Inferior parietal cortex (tissue), 1 donor: Measurements from ENCODE around the gene CERCAM.

Source experiments
- DNase-seq: peaks from one replicate; pipeline ENCODE4 v3.0.0-alpha.2; 2016; ENCODE audit errors: extremely low spot score

The CERCAM gene

DNA sequence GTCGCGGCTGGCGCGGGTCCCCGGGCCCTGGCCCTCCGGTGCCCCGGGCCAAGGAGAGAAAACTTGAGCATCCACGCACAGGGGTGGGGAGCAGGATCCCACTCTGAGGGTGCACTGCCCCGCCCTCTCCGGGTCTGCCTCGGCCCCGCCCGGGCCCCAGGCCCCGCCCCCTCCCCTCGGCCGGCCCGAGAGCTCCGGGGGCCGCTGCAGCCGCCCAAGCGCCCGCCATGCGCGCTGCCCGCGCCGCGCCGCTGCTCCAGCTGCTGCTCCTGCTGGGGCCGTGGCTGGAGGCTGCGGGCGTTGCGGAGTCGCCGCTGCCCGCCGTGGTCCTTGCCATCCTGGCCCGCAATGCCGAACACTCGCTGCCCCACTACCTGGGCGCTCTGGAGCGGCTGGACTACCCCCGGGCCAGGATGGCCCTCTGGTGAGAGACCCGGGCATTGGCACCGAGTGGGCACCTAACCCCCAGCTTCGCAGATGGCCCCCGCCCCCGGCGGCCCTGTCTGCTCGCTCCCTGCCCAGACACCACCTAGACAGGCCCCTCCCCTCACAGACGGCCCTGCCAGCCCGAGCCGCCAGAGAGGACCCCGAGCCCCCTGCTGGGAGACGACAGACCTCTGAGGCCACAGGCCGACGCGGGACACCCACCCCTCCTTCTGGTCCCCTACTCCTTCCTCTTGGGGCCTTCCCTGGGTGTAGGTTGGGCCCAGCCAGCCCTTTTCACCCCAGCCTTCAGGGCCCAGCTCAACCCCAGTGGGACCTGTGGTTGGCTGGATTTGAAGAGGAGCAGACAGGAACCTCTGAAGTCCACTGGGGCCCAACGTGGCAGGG lies at the start of gene CERCAM:
TSS of gene CERCAM (plus strand) at position 207 of the 831 bp plus-strand sequence. CDS start at position 228, 21 bp downstream.
- DNase-seq = no peak

DNA sequence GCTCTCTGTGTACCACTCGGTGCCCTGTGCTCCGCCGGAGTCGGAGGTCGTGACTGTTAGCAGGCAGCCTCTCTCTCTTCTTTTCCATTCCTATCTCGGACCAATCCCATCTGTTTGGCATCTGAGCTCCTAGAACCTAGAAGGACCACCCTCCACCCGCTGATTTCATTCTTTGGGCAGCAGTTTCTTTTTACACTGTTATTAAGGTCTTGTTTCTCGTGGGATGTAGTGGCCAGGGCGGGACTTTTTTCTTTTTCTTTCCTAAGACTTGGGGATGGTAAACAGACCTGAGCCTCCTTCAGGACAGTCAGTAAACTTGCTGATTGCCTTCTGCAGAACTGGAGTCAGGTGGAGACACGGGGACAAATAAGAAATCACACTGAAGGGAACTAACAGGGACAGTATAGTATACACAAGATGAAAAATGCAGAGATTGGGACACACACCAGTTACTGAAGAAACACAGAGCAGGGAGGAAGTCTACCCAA lies 49.0 kb upstream of the CERCAM start:
- no peak for DNase-seq

GRCh38 chr9:128372188-128372641 lies 48.4 kb upstream of the CERCAM start:
- DNase-seq = peak; percentile 75

GRCh38 chr9:128372784-128373183 lies 47.9 kb upstream of the CERCAM start:
- no peak for DNase-seq

- DNase-seq = peak; percentile 78
Measured at GRCh38 chr9:128374221-128374675, 46.4 kb upstream of the CERCAM start.

DNA sequence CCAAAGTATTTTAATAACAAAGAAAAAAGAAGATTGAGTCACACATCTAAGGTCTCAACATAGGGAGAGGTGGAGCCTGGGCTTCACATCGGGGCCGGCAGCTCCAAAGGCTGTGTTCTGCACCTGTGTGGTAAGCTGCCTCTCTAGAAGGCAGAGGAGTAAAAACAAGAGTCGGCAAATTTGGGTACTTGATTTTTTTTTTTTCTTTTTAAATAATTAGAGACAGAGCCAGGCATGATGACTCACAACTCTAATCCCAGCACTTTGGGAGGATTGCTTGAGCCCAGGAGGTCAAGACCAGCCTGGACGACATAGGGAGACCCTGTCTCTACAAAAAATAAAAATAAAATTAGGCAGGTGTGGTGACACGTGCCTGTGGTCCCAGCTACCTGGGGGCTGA lies 44.8 kb upstream of the CERCAM start:
- no peak for DNase-seq

- no peak for DNase-seq
Measured at GRCh38 chr9:128382261-128382660, 38.4 kb upstream of the CERCAM start.

DNA sequence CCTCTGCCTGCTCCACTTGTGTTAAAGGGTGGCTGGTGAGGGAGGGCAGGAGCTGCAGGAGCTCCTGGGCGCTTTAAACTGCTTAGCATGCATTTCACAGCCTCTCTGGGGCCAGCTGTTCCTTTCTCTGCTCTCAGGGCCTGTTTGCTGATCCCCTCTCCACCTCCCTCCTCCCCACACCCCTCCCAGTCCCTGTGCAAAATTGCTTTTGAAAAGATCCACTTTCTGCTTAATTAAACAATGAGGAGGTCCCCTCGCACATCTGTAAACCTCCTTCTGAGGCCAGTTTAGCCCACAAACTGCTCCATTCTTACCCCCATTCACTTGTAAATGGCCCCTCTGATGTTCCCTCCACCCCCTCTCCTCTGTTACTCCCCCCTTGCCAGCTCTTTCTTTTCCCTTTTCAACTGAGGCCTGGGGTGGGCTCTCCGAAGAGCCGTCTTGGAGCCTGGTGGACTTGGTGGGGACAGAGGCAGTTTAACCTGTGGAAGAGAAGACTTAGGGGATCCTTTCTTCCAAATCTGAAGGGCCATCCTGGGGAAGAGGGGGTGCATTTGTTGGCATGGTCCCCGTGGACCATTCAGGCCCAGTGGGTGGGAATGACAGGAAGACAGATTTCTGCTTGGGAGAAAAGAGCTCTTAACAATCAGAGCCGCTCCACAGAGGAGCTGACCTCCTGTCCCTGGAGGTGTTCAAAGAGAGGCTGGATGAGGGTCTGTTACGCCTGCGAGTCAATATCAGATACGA lies 37.5 kb upstream of the CERCAM start:
- DNase-seq = no peak

- DNase-seq = no peak
Measured at GRCh38 chr9:128383791-128384190, 36.9 kb upstream of the CERCAM start.

DNA sequence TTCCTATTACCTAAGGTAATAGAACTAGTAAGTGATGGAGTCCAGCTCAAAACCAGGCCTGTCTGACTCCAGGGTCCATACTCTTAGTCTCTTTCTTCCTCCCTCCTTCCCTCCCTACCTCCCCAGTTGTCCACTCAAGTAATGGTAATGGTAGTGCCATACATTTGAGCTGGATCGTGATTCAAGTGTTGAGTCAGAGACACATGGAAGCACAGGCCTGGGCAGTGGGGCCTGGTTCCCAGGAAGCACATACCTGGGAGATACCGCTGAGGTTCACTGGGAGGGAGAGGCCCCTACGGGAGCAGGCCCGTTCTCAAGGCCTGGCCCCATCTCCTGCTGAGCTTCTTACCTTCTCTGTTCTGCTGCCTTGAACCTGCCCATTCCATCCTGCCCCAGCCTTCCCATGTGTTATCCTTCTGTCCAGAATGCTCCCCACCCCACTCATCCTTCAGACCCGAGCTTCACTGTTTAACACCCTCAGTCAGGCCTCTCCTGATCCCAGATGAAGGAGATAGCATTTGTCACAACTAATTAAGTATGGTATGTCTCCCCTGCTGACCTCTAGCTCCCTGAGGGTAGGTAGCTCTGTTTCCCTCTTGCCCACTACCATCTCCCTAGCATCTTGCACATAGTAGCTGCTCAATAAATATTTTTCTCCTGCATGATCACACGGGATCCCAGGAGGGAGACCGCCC lies 35.7 kb upstream of the CERCAM start:
- no peak for DNase-seq

DNA sequence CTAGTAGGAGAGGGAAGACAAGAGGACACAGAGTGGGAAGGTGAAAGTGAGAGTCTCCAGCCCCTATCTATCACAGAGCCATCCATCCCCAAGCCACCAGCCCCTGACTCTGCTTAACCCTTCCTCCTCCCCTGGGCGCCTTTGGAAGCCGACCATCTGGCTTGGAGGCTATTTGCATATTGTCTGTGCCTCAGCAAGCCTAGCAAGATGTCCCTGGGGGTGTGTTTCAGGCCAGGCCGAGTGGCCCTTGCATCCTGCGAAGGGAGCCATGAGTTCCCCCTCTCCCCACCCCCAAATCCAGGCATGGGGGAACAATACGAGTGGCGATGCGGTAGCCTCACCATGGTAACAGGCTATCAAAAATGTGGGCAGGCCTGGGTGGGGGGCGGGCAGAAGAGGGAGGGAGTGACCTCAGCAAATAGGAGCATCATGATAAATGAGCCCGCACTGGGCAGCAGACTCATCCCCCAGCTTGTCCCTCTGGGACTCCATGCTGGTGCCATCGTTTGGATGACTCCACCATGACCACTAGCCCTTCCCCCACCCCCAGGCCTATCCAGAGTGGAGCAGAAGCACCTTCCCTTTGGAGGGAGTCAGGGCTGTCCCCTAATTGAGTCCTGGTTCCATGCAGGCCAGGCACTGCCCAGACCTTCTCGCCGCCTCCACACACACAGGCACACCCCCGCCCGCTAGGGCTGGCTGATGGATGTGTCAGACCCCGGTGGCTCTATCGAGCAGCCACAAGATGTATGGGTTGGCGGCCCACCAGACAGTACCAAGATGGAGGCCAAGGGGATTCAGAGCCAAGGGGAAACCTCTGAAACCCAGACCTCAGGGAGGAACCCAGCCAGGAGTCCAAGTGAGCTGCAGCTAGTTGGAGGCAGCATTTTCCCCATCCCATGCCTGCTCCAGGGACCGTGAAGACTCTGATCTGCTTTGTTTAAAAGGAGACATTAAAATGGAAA lies 34.9 kb upstream of the CERCAM start:
- DNase-seq = no peak

DNA sequence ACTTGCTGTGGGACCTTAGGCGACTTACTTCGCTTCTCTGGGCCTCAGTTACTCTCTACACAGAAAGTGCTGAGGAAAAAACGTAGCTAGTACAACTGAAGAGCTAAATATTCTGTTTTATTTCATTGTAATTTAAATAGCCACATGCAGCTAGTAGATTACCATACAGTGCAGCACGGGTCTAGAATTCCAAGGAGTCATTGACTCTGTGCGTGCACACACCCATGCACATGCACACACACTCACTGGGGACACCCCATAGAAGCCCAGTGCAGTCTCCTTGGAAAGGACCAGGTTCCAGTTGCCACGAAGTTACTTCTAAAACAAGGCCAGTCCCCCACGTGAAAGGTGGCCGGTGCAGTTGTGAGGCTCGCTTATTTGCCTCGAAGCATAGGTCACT lies 32.5 kb upstream of the CERCAM start:
- DNase-seq = no peak

DNA sequence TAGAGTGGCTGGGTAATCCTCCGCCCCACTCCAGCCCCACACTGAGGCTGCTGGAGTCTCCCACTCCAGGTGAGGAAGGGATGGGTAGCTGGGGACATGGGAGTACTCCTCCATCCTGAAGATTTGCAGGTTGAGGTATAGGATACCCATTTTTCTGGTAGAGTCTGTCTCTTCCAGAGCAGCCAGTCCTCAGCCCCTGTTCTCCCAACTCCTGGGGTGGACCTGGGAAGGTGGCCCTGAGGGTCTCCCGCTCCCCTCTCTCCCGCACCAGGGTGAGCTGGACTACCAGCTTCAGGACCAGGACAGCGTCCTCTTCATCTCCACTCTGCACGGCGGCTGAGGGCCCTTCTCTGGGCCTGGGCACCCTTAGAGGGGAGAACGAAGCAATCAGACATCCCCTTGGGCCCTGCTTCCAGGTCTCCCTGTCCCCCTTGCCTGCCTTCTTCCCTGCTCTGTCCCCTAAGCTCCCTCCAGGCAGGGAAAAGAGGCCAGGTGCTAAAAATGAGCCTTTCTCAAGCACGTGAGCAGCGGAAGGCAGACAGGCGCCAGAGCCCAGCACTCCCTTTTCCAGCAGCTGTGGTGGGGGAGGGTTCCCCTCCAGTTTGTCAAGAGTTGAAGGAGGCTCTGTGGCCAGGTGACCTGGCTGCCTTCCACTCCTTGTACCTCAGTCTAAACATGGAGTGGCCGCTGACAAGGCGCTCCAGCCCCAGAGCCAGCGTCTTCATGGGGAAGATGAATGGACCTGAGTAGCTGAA lies 31.1 kb upstream of the CERCAM start:
- DNase-seq = no peak

- no peak for DNase-seq
Measured at GRCh38 chr9:128390150-128390812, 30.4 kb upstream of the CERCAM start.

GRCh38 chr9:128390813-128391711 lies 29.6 kb upstream of the CERCAM start:
- DNase-seq = no peak

DNA sequence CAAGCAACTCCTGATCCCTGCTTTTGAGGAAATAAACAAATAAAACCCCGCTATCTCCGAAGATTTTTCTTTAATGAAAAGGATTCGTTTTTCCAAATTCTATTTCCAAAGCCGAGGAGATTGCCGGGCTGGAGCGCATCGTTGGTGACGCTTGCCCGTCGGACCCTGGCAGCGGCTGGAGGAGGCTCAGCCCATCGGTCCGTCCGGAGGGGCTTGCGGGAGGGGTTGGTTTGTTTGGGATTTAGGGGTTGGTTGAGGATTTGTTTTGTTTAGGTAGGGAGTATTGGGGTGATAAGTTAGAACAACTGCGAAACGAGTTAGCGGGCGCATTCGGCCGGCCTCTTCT lies 28.7 kb upstream of the CERCAM start:
- no peak for DNase-seq

GRCh38 chr9:128392302-128393144 lies 28.1 kb upstream of the CERCAM start:
- DNase-seq = no peak
